Esophagus mucosa (tissue), 1 donor: ENCODE results near the gene GPR50. TPM values are rescaled to one million over a fixed set of nuclear protein-coding genes. Genes with fewer than 3 reads are reported as not detected.
A peak's percentile ranks its signal among the peaks of the same experiment; 100 is the strongest.

ENCODE experiments used
- ATAC-seq: fragments of 200-7000 bp; cut with Tn5 transposase; one replicate; pipeline ENCODE4 v1.9.1; 2020
- total RNA-seq: library from RNA; stranded (reverse); gene quantifications from one replicate; pipeline ENCODE4 v1.2.4, GENCODE V29; 2023
- donor health status: DM: yes; HTN: yes; CAD: no.

Gene GPR50
- total RNA-seq = not detected

GRCh38 chrX:151176231-151176750, at the start of gene GPR50:
Gene GPR50, plus strand, starts transcription at chrX:151176584. Its CDS starts 138 bp downstream, at chrX:151176722.
- no peak for ATAC-seq

GRCh38 chrX:151132531-151132930, 43.9 kb upstream of the GPR50 start:
- no peak for ATAC-seq

- ATAC-seq = peak; percentile 75
Observed at GRCh38 chrX:151151665-151152267, 24.6 kb upstream of the GPR50 start.

GRCh38 chrX:151153086-151153485, 23.3 kb upstream of the GPR50 start:
- ATAC-seq = peak; percentile 29

GRCh38 chrX:151153667-151154066, 22.7 kb upstream of the GPR50 start:
- ATAC-seq = no peak

GRCh38 chrX:151155234-151155633, 21.1 kb upstream of the GPR50 start:
- ATAC-seq = no peak

GRCh38 chrX:151161690-151162089, 14.7 kb upstream of the GPR50 start:
- ATAC-seq = no peak

GRCh38 chrX:151167791-151168345, 8.5 kb upstream of the GPR50 start:
- ATAC-seq = no peak

- ATAC-seq = no peak
Observed at GRCh38 chrX:151169783-151170182, 6.6 kb upstream of the GPR50 start.

GRCh38 chrX:151174581-151175282, 1.7 kb upstream of the GPR50 start:
- ATAC-seq = no peak

GRCh38 chrX:151175283-151176062, 911 bp upstream of the GPR50 start:
- no peak for ATAC-seq

GRCh38 chrX:151177141-151178027, 1.0 kb downstream of the GPR50 start:
- ATAC-seq = peak; percentile 17

GRCh38 chrX:151178746-151179145, 2.4 kb downstream of the GPR50 start:
- no peak for ATAC-seq

- no peak for ATAC-seq
Observed at GRCh38 chrX:151180400-151180799, 4.0 kb downstream of the GPR50 start.

GRCh38 chrX:151181088-151181487, 4.7 kb downstream of the GPR50 start:
- ATAC-seq = no peak

GRCh38 chrX:151183233-151183753, 6.9 kb downstream of the GPR50 start:
- ATAC-seq = no peak

- no peak for ATAC-seq
Observed at GRCh38 chrX:151183912-151184565, 7.7 kb downstream of the GPR50 start.

- no peak for ATAC-seq
Observed at GRCh38 chrX:151184705-151185104, 8.3 kb downstream of the GPR50 start.

GRCh38 chrX:151206871-151207270, 30.5 kb downstream of the GPR50 start:
- no peak for ATAC-seq

- ATAC-seq = no peak
Observed at GRCh38 chrX:151225843-151226242, 49.5 kb downstream of the GPR50 start.

GRCh38 chrX:151226941-151227340, 50.6 kb downstream of the GPR50 start:
- no peak for ATAC-seq
